Endothelial cell of umbilical vein (primary cell): Measurements from ENCODE around the gene UTP18. TPM values are rescaled to one million over a fixed set of nuclear protein-coding genes. Genes with fewer than 3 reads are reported as not detected.
A peak's percentile ranks its signal among the peaks of the same experiment; 100 is the strongest.
"Not testable (repeated sequence)": the region's sequence is repeated elsewhere in the genome, so short reads cannot be mapped to it uniquely, and the experiment has no call there.

ENCODE experiments used
- BruUV-seq: library from RNA; stranded (reverse); fragments of 400-500 nt; replicated peaks from 2 replicates; lab custom pipeline; 2021; lab: Mats Ljungman, UMichigan
- CTCF ChIA-PET: fragments of 300-600, 350-600 bp; sonication (Branson Sonifier 250); formaldehyde crosslinking; loops from one replicate; lab custom pipeline; 2021; ENCODE audit warnings: antibody characterized with exemption, inconsistent platforms; lab: Charles Lee
- POLR2A ChIA-PET: fragments of 300-600, 350-600 bp; sonication (Branson Sonifier 250); formaldehyde crosslinking; loops from one replicate; lab custom pipeline; 2021; ENCODE audit warnings: antibody characterized with exemption, inconsistent platforms; lab: Charles Lee
- DNase-seq: peaks from one replicate; pipeline ENCODE4 v3.0.0-alpha.2; 2011; ENCODE audit warnings: low read depth, low spot score
- FAIRE-seq: peaks from 2 replicates; lab custom pipeline; 2011; peaks lifted over from hg19 to GRCh38; lab: Jason Lieb, UNC
- H2AFZ ChIP-seq: 2 replicates; pipeline ENCODE4 v1.6.0; 2012; ENCODE audit warnings: low read depth, low read length, control low read depth, inconsistent platforms
- H3K27ac ChIP-seq: 2 replicates; pipeline ENCODE4 v1.5.1; 2011; ENCODE audit warnings: low read depth, mild to moderate bottlenecking, control low read depth, low read length, moderate library complexity; ENCODE audit not compliant: insufficient read depth
- H3K27me3 ChIP-seq, 2 experiments: 2 replicates each; pipeline versions ENCODE4 v1.6.0 to v1.6.1; 2011; ENCODE audit warnings: low read length in 2 of 2, mixed read lengths in 1 of 2; ENCODE audit not compliant: control insufficient read depth in 2 of 2, insufficient read depth in 2 of 2
- H3K36me3 ChIP-seq, 2 experiments: 2 replicates in 1 of 2; 3 replicates in 1 of 2; pipeline ENCODE4 v1.5.1; 2011; ENCODE audit warnings: low read length in 2 of 2, mild to moderate bottlenecking in 1 of 2, moderate library complexity in 1 of 2; ENCODE audit not compliant: control insufficient read depth in 2 of 2, insufficient read depth in 2 of 2; ENCODE audit errors: extremely low read depth in 1 of 2
- H3K4me1 ChIP-seq: 3 replicates; pipeline ENCODE4 v1.5.1; 2011; ENCODE audit warnings: mild to moderate bottlenecking, low read length; ENCODE audit not compliant: control insufficient read depth, insufficient read depth; ENCODE audit errors: extremely low read depth
- H3K4me2 ChIP-seq: 2 replicates; pipeline ENCODE4 v1.6.1; 2011; ENCODE audit warnings: low read length, control low read depth, mixed read lengths; ENCODE audit not compliant: insufficient read depth
- H3K4me3 ChIP-seq, 3 experiments: fragments of 200-600 bp in 1 of 3; sonication (generic), shearing (Covaris generic) in 1 of 3; replicated peaks in 1 of 3; 2 replicates each; pipeline ENCODE4 v1.5.1; 2011 to 2016; ENCODE audit warnings: control low read depth in 3 of 3, low read length in 3 of 3, mild to moderate bottlenecking in 2 of 3, inconsistent platforms in 1 of 3, low read depth in 1 of 3, moderate library complexity in 1 of 3; ENCODE audit not compliant: insufficient read depth in 1 of 3
- H3K79me2 ChIP-seq: 2 replicates; pipeline ENCODE4 v1.6.0; 2012; ENCODE audit warnings: low read length, inconsistent platforms; ENCODE audit not compliant: control insufficient read depth, insufficient read depth
- H3K9ac ChIP-seq: replicated peaks from 2 replicates; pipeline ENCODE3; 2011; ENCODE audit warnings: low read length, control low read depth; ENCODE audit not compliant: insufficient read depth; ENCODE audit errors: extremely low read depth
- H3K9me1 ChIP-seq: replicated peaks from 3 replicates; pipeline ENCODE4 v1.6.0; 2011; ENCODE audit warnings: mild to moderate bottlenecking, low read length; ENCODE audit not compliant: control insufficient read depth, insufficient read depth; ENCODE audit errors: extremely low read depth
- H3K9me3 ChIP-seq: replicated peaks from 2 replicates; pipeline ENCODE4 v1.5.1; 2012; ENCODE audit warnings: low read length, inconsistent platforms; ENCODE audit not compliant: control insufficient read depth, insufficient read depth
- H4K20me1 ChIP-seq: replicated peaks from 2 replicates; pipeline ENCODE3; 2011; ENCODE audit warnings: mild to moderate bottlenecking, low read length; ENCODE audit not compliant: control insufficient read depth, insufficient read depth; ENCODE audit errors: extremely low read depth
- FOS ChIP-seq: IDR thresholded peaks from 2 replicates; pipeline ENCODE4 v1.6.1; 2011; ENCODE audit warnings: mild to moderate bottlenecking, low read length, moderate library complexity, borderline replicate concordance; ENCODE audit not compliant: insufficient read depth
- GATA2 ChIP-seq: IDR thresholded peaks from 2 replicates; pipeline ENCODE4 v1.7.0; 2011; ENCODE audit warnings: low read depth, mild to moderate bottlenecking, moderate library complexity, mixed read lengths, low read length; ENCODE audit not compliant: insufficient read length, insufficient read depth
- JUN ChIP-seq: IDR thresholded peaks from 2 replicates; pipeline ENCODE4 v1.6.1; 2011; ENCODE audit warnings: borderline replicate concordance, low read depth; ENCODE audit not compliant: insufficient read length, insufficient read depth
- MAX ChIP-seq: IDR thresholded peaks from 2 replicates; pipeline ENCODE4 v1.6.1; 2011; ENCODE audit not compliant: insufficient read depth, insufficient read length
- POLR2A ChIP-seq: IDR thresholded peaks from 2 replicates; pipeline ENCODE4 v1.6.1; 2012; ENCODE audit warnings: low read depth, mild to moderate bottlenecking, control low read depth, low read length
- dilution Hi-C: fragments of 300-500 bp; cut with MboI; formaldehyde crosslinking; loops from one replicate; pipeline ENCODE4 v1.15.0; 2019; ENCODE audit warnings: low sequenced_read_pairs; ENCODE audit not compliant: extremely low pct_ligation_motif_present
- intact Hi-C: fragments of 100-400 bp; cut with micrococcal nuclease; formaldehyde crosslinking; loops from one replicate; pipeline ENCODE4 v1.10.0; 2022
- polyA plus RNA-seq, 4 experiments: library from polyadenylated mRNA; depleted of rRNA in 3 of 4; stranded (reverse) in 3 of 4; unstranded in 1 of 4; fragments of >200 nt; gene quantifications; 2 replicates each; pipeline versions ENCODE4 v1.2.1 to v1.2.3, GENCODE V29; 2011 to 2012; ENCODE audit warnings: missing spikeins in 1 of 4
- total RNA-seq: library from RNA; stranded (reverse); gene quantifications from 2 replicates; pipeline ENCODE4 v1.2.3, GENCODE V29; 2021
- TF ChIP-seq, protein P1 (sequence below), 2 donors: IDR thresholded peaks; 1 replicate in 1 of 2; 2 replicates in 1 of 2; pipeline ENCODE4 v1.5.1; 2011; ENCODE audit warnings: low read length in 2 of 2, mild to moderate bottlenecking in 2 of 2, moderate library complexity in 2 of 2, control low read depth in 1 of 2, inconsistent platforms in 1 of 2, low read depth in 1 of 2; ENCODE audit not compliant: insufficient read depth in 1 of 2; ENCODE audit errors: extremely low read depth in 1 of 2

The UTP18 gene
- total and polyA plus RNA-seq, 2 donors (not counting 3 experiments of a cell fraction or from before 2014, with no cell fraction given), result 9.1 to 29.3 TPM

DNA sequence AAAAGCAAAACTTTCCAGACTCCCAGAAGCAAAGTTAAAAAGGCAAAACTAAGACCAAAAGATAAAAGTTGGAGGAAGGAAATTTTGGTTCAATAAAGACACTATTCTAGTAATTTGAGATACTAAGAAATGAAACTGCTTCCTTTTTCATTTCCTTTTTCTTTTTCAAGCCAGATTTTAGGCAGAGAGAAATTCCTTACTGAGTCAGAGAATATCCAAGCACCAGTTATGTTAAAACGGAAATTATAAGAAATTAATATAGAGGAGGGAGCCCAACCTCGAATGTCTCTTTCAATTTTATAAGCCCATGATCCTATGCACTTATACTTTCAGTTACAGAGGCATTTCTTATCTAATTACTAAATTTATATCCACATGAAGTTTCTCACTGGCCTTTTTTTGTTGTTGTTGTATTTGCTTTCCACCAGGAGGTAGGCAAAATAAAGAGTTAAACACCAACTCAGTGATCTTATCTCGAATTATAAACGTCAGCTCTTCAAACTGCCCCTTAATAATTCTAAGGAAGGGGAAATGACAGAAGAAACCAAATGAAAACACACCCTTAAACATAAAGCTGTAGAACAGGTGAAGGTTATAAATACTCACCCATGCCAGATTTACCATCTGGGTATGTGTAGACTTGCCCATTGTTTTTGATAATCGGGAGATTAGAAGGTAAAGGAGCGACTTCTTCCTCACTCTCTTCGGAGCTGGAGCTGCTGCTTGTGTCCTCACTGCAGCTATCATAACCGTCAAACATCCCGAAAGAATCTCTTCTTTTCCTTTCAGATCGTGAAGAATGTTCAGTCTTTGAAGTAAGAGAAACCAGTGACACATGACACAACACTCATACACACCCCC is 35.7 kb upstream of the UTP18 start:
- H4K20me1 ChIP-seq, result peaks cover 2% of the 10 kb centered on the region
- H2AFZ ChIP-seq, result no peak overlapping the region
- peak; percentile 72 for DNase-seq
- H3K27me3 ChIP-seq, result no peaks in the 10 kb centered on the region
- TF ChIP-seq JUN (peak; percentile 44), POLR2A (no peak), MAX (no peak), FOS (peak; percentile 25), GATA2 (peak; percentile 87)
- TF ChIP-seq, protein P1, sequence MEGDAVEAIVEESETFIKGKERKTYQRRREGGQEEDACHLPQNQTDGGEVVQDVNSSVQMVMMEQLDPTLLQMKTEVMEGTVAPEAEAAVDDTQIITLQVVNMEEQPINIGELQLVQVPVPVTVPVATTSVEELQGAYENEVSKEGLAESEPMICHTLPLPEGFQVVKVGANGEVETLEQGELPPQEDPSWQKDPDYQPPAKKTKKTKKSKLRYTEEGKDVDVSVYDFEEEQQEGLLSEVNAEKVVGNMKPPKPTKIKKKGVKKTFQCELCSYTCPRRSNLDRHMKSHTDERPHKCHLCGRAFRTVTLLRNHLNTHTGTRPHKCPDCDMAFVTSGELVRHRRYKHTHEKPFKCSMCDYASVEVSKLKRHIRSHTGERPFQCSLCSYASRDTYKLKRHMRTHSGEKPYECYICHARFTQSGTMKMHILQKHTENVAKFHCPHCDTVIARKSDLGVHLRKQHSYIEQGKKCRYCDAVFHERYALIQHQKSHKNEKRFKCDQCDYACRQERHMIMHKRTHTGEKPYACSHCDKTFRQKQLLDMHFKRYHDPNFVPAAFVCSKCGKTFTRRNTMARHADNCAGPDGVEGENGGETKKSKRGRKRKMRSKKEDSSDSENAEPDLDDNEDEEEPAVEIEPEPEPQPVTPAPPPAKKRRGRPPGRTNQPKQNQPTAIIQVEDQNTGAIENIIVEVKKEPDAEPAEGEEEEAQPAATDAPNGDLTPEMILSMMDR (IDR thresholded peaks at IDR 0.05; ENCODE audit: extremely low read depth in 1 of 2, insufficient read depth in 1 of 2, low read depth in 1 of 2, low read length in 2 of 2), result no peak
- CTCF ChIA-PET, result interaction anchor here (0.7 to 1.6 kb wide), 7 partner anchors 9 to 74 kb away, joined by 3 to 8 read pairs (median 3); no protein-coding TSS in a partner anchor
- no peaks in the 10 kb centered on the region for H3K9me3 ChIP-seq
- H3K4me3 ChIP-seq, result peak overlapping the region in 2 of 3 experiments; percentile 9 to 48
- dilution Hi-C loops, result no loop called here
- no peak for FAIRE-seq
- peaks cover 3% of the 10 kb centered on the region for H3K79me2 ChIP-seq
- H3K27ac ChIP-seq, result peak overlapping the region; percentile 57
- H3K9me1 ChIP-seq, result no peaks in the 10 kb centered on the region
- intact Hi-C loops, result loop anchor here (1.0 kb wide), 2 partner anchors 9 to 36 kb away; partner anchors contain the start of genes MBTD1 and UTP18
- H3K4me1 ChIP-seq, result peaks cover 20% of the 10 kb centered on the region
- POLR2A ChIA-PET, result interaction anchor here (0.6 kb wide), 1 partner anchor 56 kb away, joined by 5 read pairs; no protein-coding TSS in a partner anchor
- peaks cover 0 to 8% of the 10 kb centered on the region in 2 experiments for H3K36me3 ChIP-seq
- BruUV-seq, result no TSS peak
- H3K4me2 ChIP-seq, result peak overlapping the region; percentile 94
- peak overlapping the region; percentile 45 for H3K9ac ChIP-seq

GRCh38 chr17:51225523-51225922 is 34.8 kb upstream of the UTP18 start:
- H2AFZ ChIP-seq, intact Hi-C loops, BruUV-seq, FAIRE-seq, H3K9me1 ChIP-seq, H3K9ac ChIP-seq, dilution Hi-C loops, H3K79me2 ChIP-seq, DNase-seq, H3K4me3 ChIP-seq, H3K36me3 ChIP-seq, H3K9me3 ChIP-seq, H4K20me1 ChIP-seq, H3K27me3 ChIP-seq, H3K4me2 ChIP-seq: not testable (repeated sequence)
- POLR2A ChIA-PET, result interaction anchor here (0.6 kb wide), 1 partner anchor 56 kb away, joined by 5 read pairs; no protein-coding TSS in a partner anchor
- CTCF ChIA-PET, result interaction anchor here (1.2 to 1.6 kb wide), 3 partner anchors 11 to 74 kb away, joined by 3 to 8 read pairs (median 4); no protein-coding TSS in a partner anchor
- peak overlapping the region; percentile 57 for H3K27ac ChIP-seq
- H3K4me1 ChIP-seq, result peaks cover 20% of the 10 kb centered on the region
